H9 (cell line): Measurements from ENCODE around the gene BTBD18. TPM values are rescaled to one million over a fixed set of nuclear protein-coding genes. Genes with fewer than 3 reads are reported as not detected.
A peak's percentile ranks its signal among the peaks of the same experiment; 100 is the strongest.

Experiments
- DNase-seq: peaks from one replicate; pipeline ENCODE4 v3.0.0-alpha.2; 2017
- H2AFZ ChIP-seq: one replicate; pipeline ENCODE4 v1.6.1; 2013; ENCODE audit warnings: mild to moderate bottlenecking, low read length, control low read depth, moderate library complexity
- H2AK5ac ChIP-seq: 2 replicates; pipeline ENCODE4 v1.6.1; 2013; ENCODE audit warnings: low read length, control low read depth, mixed read lengths; ENCODE audit not compliant: insufficient read length
- H2BK120ac ChIP-seq: one replicate; pipeline ENCODE4 v1.6.1; 2013; ENCODE audit warnings: low read depth, mild to moderate bottlenecking, low read length, control low read depth, inconsistent platforms; ENCODE audit not compliant: poor library complexity, severe bottlenecking
- H2BK12ac ChIP-seq: 2 replicates; pipeline ENCODE4 v1.6.1; 2013; ENCODE audit warnings: low read length, control low read depth, mixed read lengths, low read depth; ENCODE audit not compliant: insufficient read length
- H2BK15ac ChIP-seq: 2 replicates; pipeline ENCODE4 v1.6.1; 2013; ENCODE audit warnings: low read depth, low read length, control low read depth
- H2BK20ac ChIP-seq: one replicate; pipeline ENCODE4 v1.6.1; 2013; ENCODE audit warnings: low read depth, mild to moderate bottlenecking, low read length, control low read depth, inconsistent platforms; ENCODE audit not compliant: poor library complexity, severe bottlenecking
- H2BK5ac ChIP-seq: 2 replicates; pipeline ENCODE4 v1.6.1; 2013; ENCODE audit warnings: low read length, control low read depth, mixed read lengths; ENCODE audit not compliant: insufficient read length
- H3K14ac ChIP-seq: 2 replicates; pipeline ENCODE4 v1.6.1; 2013; ENCODE audit warnings: low read length, control low read depth; ENCODE audit not compliant: insufficient read depth
- H3K18ac ChIP-seq: 2 replicates; pipeline ENCODE4 v1.6.1; 2013; ENCODE audit warnings: low read depth, mild to moderate bottlenecking, mixed read lengths, low read length, control low read depth; ENCODE audit not compliant: insufficient read length
- H3K23ac ChIP-seq: 2 replicates; pipeline ENCODE4 v1.6.1; 2013; ENCODE audit warnings: low read length, control low read depth, mixed read lengths, low read depth; ENCODE audit not compliant: insufficient read length
- H3K23me2 ChIP-seq: 2 replicates; pipeline ENCODE4 v1.6.1; 2013; ENCODE audit warnings: low read depth, mild to moderate bottlenecking, mixed read lengths, low read length, control low read depth; ENCODE audit not compliant: insufficient read length, poor library complexity, severe bottlenecking
- H3K27ac ChIP-seq: 2 replicates; pipeline ENCODE4 v1.5.1; 2013; ENCODE audit warnings: low read length, control low read depth, mixed read lengths, low read depth; ENCODE audit not compliant: insufficient read length
- H3K27me3 ChIP-seq: 2 replicates; pipeline ENCODE4 v1.6.1; 2013; ENCODE audit warnings: low read length, control low read depth, inconsistent platforms; ENCODE audit not compliant: insufficient read depth
- H3K4ac ChIP-seq: 2 replicates; pipeline ENCODE4 v1.6.1; 2013; ENCODE audit warnings: low read depth, mild to moderate bottlenecking, control low read depth, inconsistent platforms, low read length, moderate library complexity
- H3K4me1 ChIP-seq: 2 replicates; pipeline ENCODE4 v1.6.1; 2013; ENCODE audit warnings: low read length, control low read depth, inconsistent platforms; ENCODE audit not compliant: insufficient read depth
- H3K4me2 ChIP-seq: 2 replicates; pipeline ENCODE4 v1.6.1; 2013; ENCODE audit warnings: low read length, control low read depth, mixed read lengths; ENCODE audit not compliant: insufficient read length, insufficient read depth
- H3K56ac ChIP-seq: 2 replicates; pipeline ENCODE4 v1.6.1; 2013; ENCODE audit warnings: low read depth, mild to moderate bottlenecking, mixed read lengths, low read length, control low read depth; ENCODE audit not compliant: insufficient read length
- H3K79me1 ChIP-seq: 2 replicates; pipeline ENCODE4 v1.6.1; 2013; ENCODE audit warnings: low read depth, mild to moderate bottlenecking, moderate library complexity, low read length, control low read depth, inconsistent platforms; ENCODE audit not compliant: insufficient read depth, poor library complexity, severe bottlenecking
- H3K79me2 ChIP-seq: 2 replicates; pipeline ENCODE4 v1.6.1; 2013; ENCODE audit warnings: low read length, control low read depth, inconsistent platforms; ENCODE audit not compliant: insufficient read depth
- H3K9ac ChIP-seq: 2 replicates; pipeline ENCODE4 v1.6.1; 2013; ENCODE audit warnings: low read length, control low read depth, mixed read lengths; ENCODE audit not compliant: insufficient read length; ENCODE audit errors: extremely low read depth
- H3K9me3 ChIP-seq: one replicate; pipeline ENCODE4 v1.6.1; 2013; ENCODE audit warnings: low read depth, low read length, inconsistent platforms; ENCODE audit not compliant: control insufficient read depth
- H3T11ph ChIP-seq: one replicate; pipeline ENCODE4 v1.6.1; 2013; ENCODE audit warnings: mild to moderate bottlenecking, low read length, control low read depth, inconsistent platforms
- H4K20me1 ChIP-seq: one replicate; pipeline ENCODE4 v1.6.1; 2013; ENCODE audit not compliant: control insufficient read depth, insufficient read length, insufficient read depth
- H4K5ac ChIP-seq: 2 replicates; pipeline ENCODE4 v1.6.1; 2013; ENCODE audit warnings: low read depth, mild to moderate bottlenecking, mixed read lengths, low read length, control low read depth; ENCODE audit not compliant: insufficient read length
- H4K8ac ChIP-seq: replicated peaks from 2 replicates; pipeline ENCODE4 v1.6.1; 2013; ENCODE audit warnings: low read length, control low read depth, mixed read lengths, low read depth; ENCODE audit not compliant: insufficient read length
- H4K91ac ChIP-seq: 2 replicates; pipeline ENCODE4 v1.6.1; 2013; ENCODE audit warnings: low read depth, mild to moderate bottlenecking, moderate library complexity, mixed read lengths, low read length, control low read depth; ENCODE audit not compliant: insufficient read length
- H3K27ac Mint-ChIP-seq, 3 experiments: 2 replicates in 2 of 3; 3 replicates in 1 of 3; pipeline ENCODE4 v1.8.0; 2020 to 2021; ENCODE audit warnings: mixed read lengths in 3 of 3, mild to moderate bottlenecking in 1 of 3, moderate library complexity in 1 of 3
- H3K27me3 Mint-ChIP-seq: 2 replicates; pipeline ENCODE4 v1.8.0; 2021; ENCODE audit warnings: low read depth, mild to moderate bottlenecking, moderate library complexity, mixed read lengths
- H3K36me3 Mint-ChIP-seq, 3 experiments: 2 replicates in 2 of 3; 3 replicates in 1 of 3; pipeline ENCODE4 v1.8.0; 2020 to 2021; ENCODE audit warnings: low read depth in 3 of 3, mixed read lengths in 3 of 3; ENCODE audit not compliant: insufficient read depth in 1 of 3
- H3K4me1 Mint-ChIP-seq, 2 experiments: 2 replicates each; pipeline ENCODE4 v1.8.0; 2020; ENCODE audit warnings: mixed read lengths in 2 of 2
- H3K4me3 Mint-ChIP-seq, 2 experiments: 2 replicates in 1 of 2; 3 replicates in 1 of 2; pipeline ENCODE4 v1.8.0; 2020 to 2021; ENCODE audit warnings: mild to moderate bottlenecking in 2 of 2, mixed read lengths in 2 of 2, moderate library complexity in 1 of 2
- H3K9me3 Mint-ChIP-seq, 2 experiments: 2 replicates in 1 of 2; 3 replicates in 1 of 2; pipeline ENCODE4 v1.8.0; 2020; ENCODE audit warnings: mild to moderate bottlenecking in 2 of 2, mixed read lengths in 2 of 2, moderate library complexity in 1 of 2
- CTCF ChIP-seq: fragments of 200-600 bp; sonication (generic); conservative IDR thresholded peaks from 3 replicates; pipeline ENCODE4 v1.8.0; 2021; ENCODE audit warnings: antibody characterized with exemption, mild to moderate bottlenecking
- WGBS: extraction: QIAGEN DNeasy Blood & Tissue Kit; methylation state at CpG from one replicate; pipeline ENCODE4 v1.1.7; 2013; ENCODE audit warnings: missing lambda C conversion rate, low lambda C conversion rate, mixed read lengths; ENCODE audit not compliant: insufficient read length; ENCODE audit errors: extremely low coverage; 5-methylcytosine and 5-hydroxymethylcytosine counted together
- total RNA-seq: library from RNA; stranded (reverse); gene quantifications from 2 replicates; pipeline ENCODE4 v1.2.1, GENCODE V29; 2021

BTBD18 gene
- total RNA-seq, 1 experiment from 2014 or later = not detected

DNA sequence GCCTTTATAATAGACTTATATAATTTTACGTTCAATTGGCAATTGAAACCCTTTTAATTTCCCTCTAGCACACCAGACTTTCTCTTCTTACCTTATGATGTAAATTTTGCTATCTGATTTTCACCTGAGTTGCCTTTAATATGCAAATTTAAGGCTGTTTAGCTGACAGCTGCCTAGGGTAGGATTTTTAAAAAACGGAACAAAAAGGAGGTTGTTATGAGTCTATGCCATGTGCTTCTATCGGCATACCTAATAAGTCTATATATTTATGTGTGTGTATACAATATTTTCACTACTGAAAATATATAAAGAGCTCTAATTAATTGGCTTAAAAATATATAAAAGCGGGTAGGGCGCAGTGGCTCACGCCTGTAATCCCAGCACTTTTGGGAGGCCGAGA, 22.1 kb downstream of the BTBD18 start:
- TF ChIP-seq CTCF = no peak
- WGBS = no CpG with 5 or more reads among the region's 7 CpGs
- no peaks in the 10 kb centered on the region for H3K23me2 ChIP-seq
- no peaks in the 10 kb centered on the region; the same call in 1 of the 2 replicates for H3K4me1 ChIP-seq
- no peaks in the 10 kb centered on the region for H3K9me3 ChIP-seq
- no peak overlapping the region for H2BK12ac ChIP-seq
- no peak overlapping the region for H4K5ac ChIP-seq
- no peak overlapping the region for H2BK120ac ChIP-seq
- Mint-ChIP-seq H3K9me3 (no peaks in the 10 kb centered on the region), H3K36me3 (peaks cover 6 to 9% (median 6%) of the 10 kb centered on the region in 3 experiments; a peak in 4 of 7 replicates), H3K27ac (peak overlapping the region in 2 of 3 experiments; percentile 98; a peak in 1 of 7 replicates), H3K4me1 (peaks cover 13 to 20% of the 10 kb centered on the region in 2 experiments), H3K27me3 (no peaks in the 10 kb centered on the region), H3K4me3 (no peak overlapping the region)
- H2AK5ac ChIP-seq = no peak overlapping the region
- H3T11ph ChIP-seq = no peak overlapping the region
- H3K9ac ChIP-seq = no peak overlapping the region
- H2BK15ac ChIP-seq = no peak overlapping the region
- H3K18ac ChIP-seq = no peak overlapping the region
- H4K20me1 ChIP-seq = no peaks in the 10 kb centered on the region
- no peak overlapping the region for H4K8ac ChIP-seq
- peaks cover 3% of the 10 kb centered on the region for H3K79me1 ChIP-seq
- H3K27ac ChIP-seq = no peak overlapping the region
- no peak overlapping the region for H3K14ac ChIP-seq
- H3K27me3 ChIP-seq = no peaks in the 10 kb centered on the region
- no peak overlapping the region for H3K4ac ChIP-seq
- peak overlapping the region; percentile 21 for H3K4me2 ChIP-seq
- H2AFZ ChIP-seq = no peak overlapping the region
- no peak overlapping the region for H2BK5ac ChIP-seq
- no peak overlapping the region for H2BK20ac ChIP-seq
- H3K56ac ChIP-seq = no peak overlapping the region
- H3K23ac ChIP-seq = no peak overlapping the region
- DNase-seq = no peak
- H4K91ac ChIP-seq = no peak overlapping the region
- peaks cover 2% of the 10 kb centered on the region; the same call in 1 of the 2 replicates for H3K79me2 ChIP-seq
